Parathyroid adenoma (tissue), 2 donors: ENCODE data around the gene CD47.

Source experiments
- H2AFZ ChIP-seq: fragments of 300-600 bp; sonication (generic); one replicate; pipeline ENCODE4 v1.7.0; 2017; ENCODE audit warnings: antibody characterized with exemption, mild to moderate bottlenecking
- H3K27ac ChIP-seq: fragments of 300-600 bp; sonication (generic); one replicate; pipeline ENCODE4 v1.7.0; 2017
- H3K27me3 ChIP-seq: fragments of 300-600 bp; sonication (generic); one replicate; pipeline ENCODE4 v1.7.0; 2017; ENCODE audit warnings: low read length; ENCODE audit not compliant: control insufficient read depth, insufficient read depth
- H3K36me3 ChIP-seq: fragments of 300-600 bp; sonication (generic); one replicate; pipeline ENCODE4 v1.7.0; 2017; ENCODE audit warnings: low read length; ENCODE audit not compliant: control insufficient read depth, insufficient read depth
- H3K4me1 ChIP-seq: fragments of 300-600 bp; sonication (generic); one replicate; pipeline ENCODE4 v1.7.0; 2017; ENCODE audit warnings: control low read depth
- H3K4me2 ChIP-seq: fragments of 300-600 bp; sonication (generic); one replicate; pipeline ENCODE4 v1.7.0; 2017; ENCODE audit warnings: low read length
- H3K4me3 ChIP-seq: fragments of 300-600 bp; sonication (generic); one replicate; pipeline ENCODE4 v1.7.0; 2017; ENCODE audit warnings: low read depth, low read length
- H3K79me2 ChIP-seq: fragments of 300-600 bp; sonication (generic); one replicate; pipeline ENCODE4 v1.7.0; 2017; ENCODE audit warnings: control low read depth
- H3K9ac ChIP-seq: fragments of 300-600 bp; sonication (generic); one replicate; pipeline ENCODE4 v1.7.0; 2017; ENCODE audit warnings: mild to moderate bottlenecking
- H3K9me3 ChIP-seq: fragments of 300-600 bp; sonication (generic); one replicate; pipeline ENCODE4 v1.7.0; 2017; ENCODE audit warnings: low read length; ENCODE audit not compliant: control insufficient read depth
- CTCF ChIP-seq: fragments of 300-600 bp; sonication (generic); IDR thresholded peaks from one replicate; pipeline ENCODE4 v1.7.0; 2017; ENCODE audit warnings: antibody characterized with exemption, mild to moderate bottlenecking
- donor health status: primary hyperparathyroidism.

Gene CD47

GRCh38 chr3:108013141-108014055 lies 77.4 kb downstream of the CD47 start:
- H3K27ac ChIP-seq: no peak overlapping the region
- H3K4me1 ChIP-seq: no peaks in the 10 kb centered on the region
- no peak for TF ChIP-seq CTCF
- H3K9ac ChIP-seq: no peak overlapping the region
- no peaks in the 10 kb centered on the region for H3K9me3 ChIP-seq
- H3K27me3 ChIP-seq: no peaks in the 10 kb centered on the region
- H2AFZ ChIP-seq: no peak overlapping the region
- no peaks in the 10 kb centered on the region for H3K79me2 ChIP-seq
- H3K4me3 ChIP-seq: no peak overlapping the region
- H3K4me2 ChIP-seq: no peak overlapping the region
- H3K36me3 ChIP-seq: no peaks in the 10 kb centered on the region

GRCh38 chr3:108012304-108012703 lies 78.5 kb downstream of the CD47 start:
- no peaks in the 10 kb centered on the region for H3K27me3 ChIP-seq
- no peak for TF ChIP-seq CTCF
- H3K4me2 ChIP-seq: no peak overlapping the region
- H3K4me3 ChIP-seq: no peak overlapping the region
- no peaks in the 10 kb centered on the region for H3K36me3 ChIP-seq
- no peak overlapping the region for H3K27ac ChIP-seq
- no peaks in the 10 kb centered on the region for H3K4me1 ChIP-seq
- H3K79me2 ChIP-seq: no peaks in the 10 kb centered on the region
- no peaks in the 10 kb centered on the region for H3K9me3 ChIP-seq
- no peak overlapping the region for H2AFZ ChIP-seq
- no peak overlapping the region for H3K9ac ChIP-seq

GRCh38 chr3:108011616-108012015 lies 79.2 kb downstream of the CD47 start:
- H3K4me1 ChIP-seq: no peaks in the 10 kb centered on the region
- H3K4me3 ChIP-seq: no peak overlapping the region
- H3K79me2 ChIP-seq: no peaks in the 10 kb centered on the region
- TF ChIP-seq CTCF: no peak
- no peaks in the 10 kb centered on the region for H3K9me3 ChIP-seq
- no peak overlapping the region for H3K9ac ChIP-seq
- no peaks in the 10 kb centered on the region for H3K27me3 ChIP-seq
- H3K36me3 ChIP-seq: no peaks in the 10 kb centered on the region
- no peak overlapping the region for H2AFZ ChIP-seq
- H3K4me2 ChIP-seq: no peak overlapping the region
- no peak overlapping the region for H3K27ac ChIP-seq

GRCh38 chr3:108008931-108009639 lies 81.7 kb downstream of the CD47 start:
- Histone ChIP-seq H3K4me1 (peaks cover 3% of the 10 kb centered on the region), H3K9me3 (no peaks in the 10 kb centered on the region), H3K27me3 (no peaks in the 10 kb centered on the region), H3K4me2 (no peak overlapping the region), H3K79me2 (no peaks in the 10 kb centered on the region), H3K27ac (no peak overlapping the region), H3K9ac (no peak overlapping the region), H2AFZ (no peak overlapping the region), H3K4me3 (no peak overlapping the region), H3K36me3 (no peaks in the 10 kb centered on the region)
- TF ChIP-seq CTCF: no peak
